Skeletal muscle tissue (tissue), 4 donors: ENCODE measurements around the gene CAPZA2. TPM values are rescaled to one million over a fixed set of nuclear protein-coding genes. Genes with fewer than 3 reads are reported as not detected.
A peak's percentile ranks its signal among the peaks of the same experiment; 100 is the strongest.
"Not testable (repeated sequence)": the region's sequence is repeated elsewhere in the genome, so short reads cannot be mapped to it uniquely, and the experiment has no call there.

Experiments
- H3K27ac ChIP-seq: one replicate; pipeline ENCODE4 v1.7.0; 2013; ENCODE audit warnings: mild to moderate bottlenecking, low read depth, low read length, inconsistent platforms
- H3K27me3 ChIP-seq, 3 donors: one replicate each; pipeline ENCODE4 v1.7.0; 2013; ENCODE audit warnings: low read length in 3 of 3; ENCODE audit not compliant: control insufficient read depth in 3 of 3, insufficient read depth in 3 of 3
- H3K36me3 ChIP-seq, 3 donors: one replicate each; pipeline ENCODE4 v1.7.0; 2013; ENCODE audit warnings: low read length in 3 of 3; ENCODE audit not compliant: control insufficient read depth in 3 of 3, insufficient read depth in 3 of 3
- H3K4me1 ChIP-seq, 3 donors: one replicate each; pipeline ENCODE4 v1.7.0; 2013; ENCODE audit warnings: low read length in 3 of 3, mild to moderate bottlenecking in 3 of 3; ENCODE audit not compliant: control insufficient read depth in 3 of 3, insufficient read depth in 3 of 3
- H3K4me3 ChIP-seq, 3 donors: one replicate each; pipeline ENCODE4 v1.7.0; 2013; ENCODE audit warnings: low read length in 3 of 3
- H3K9ac ChIP-seq, 3 donors: one replicate each; pipeline ENCODE4 v1.7.0; 2013; ENCODE audit warnings: low read length in 3 of 3, mild to moderate bottlenecking in 3 of 3, moderate library complexity in 2 of 3, low read depth in 1 of 3
- H3K9me3 ChIP-seq, 3 donors: one replicate each; pipeline ENCODE4 v1.7.0; 2013; ENCODE audit warnings: low read length in 3 of 3; ENCODE audit not compliant: control insufficient read depth in 3 of 3
- total RNA-seq: library from RNA; depleted of rRNA; stranded (reverse); fragments of >200 nt; gene quantifications from one replicate; pipeline ENCODE4 v1.2.3, GENCODE V29; 2014
- donor health status: Osteomylitis.

CAPZA2 gene
- total RNA-seq, 1 donor from 2014 or later = 72.5 TPM

DNA sequence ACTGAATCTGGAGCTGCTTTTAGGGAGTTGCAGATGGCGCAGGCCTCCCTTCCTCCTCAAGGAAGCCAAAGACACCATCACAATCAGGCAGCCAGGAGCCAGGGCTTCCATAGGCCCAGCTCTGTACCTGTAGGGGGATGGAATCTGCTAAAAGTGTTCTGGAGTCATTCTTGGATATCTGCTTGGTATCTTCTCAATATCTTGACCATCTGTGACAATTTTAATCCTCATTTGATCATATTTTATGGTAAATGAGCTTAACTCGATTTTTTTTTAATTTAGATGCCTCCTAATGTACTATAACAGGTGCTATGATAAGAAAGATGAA lies 94.1 kb downstream of the CAPZA2 start:
- Histone ChIP-seq H3K4me1 (peaks cover 18 to 27% (median 19%) of the 10 kb centered on the region in 3 donors), H3K27ac (peak overlapping the region; percentile 48), H3K9me3 (no peaks in the 10 kb centered on the region), H3K36me3 (no peaks in the 10 kb centered on the region), H3K9ac (peak overlapping the region in 1 of 3 donors; percentile 27), H3K27me3 (no peaks in the 10 kb centered on the region), H3K4me3 (no peak overlapping the region)

- peaks cover 15 to 22% (median 16%) of the 10 kb centered on the region in 3 donors for H3K4me1 ChIP-seq
Observed at GRCh38 chr7:116957874-116958273, 95.5 kb downstream of the CAPZA2 start.

GRCh38 chr7:116961966-116962673 lies 99.7 kb downstream of the CAPZA2 start:
- not testable (repeated sequence) for H3K36me3 ChIP-seq, H3K4me1 ChIP-seq, H3K27me3 ChIP-seq, H3K9me3 ChIP-seq, H3K9ac ChIP-seq, H3K27ac ChIP-seq, H3K4me3 ChIP-seq

More at GRCh38 chr7:116957874-116958273, 95.5 kb downstream of the CAPZA2 start:
- Histone ChIP-seq H3K27me3 (no peaks in the 10 kb centered on the region), H3K4me3 (no peak overlapping the region), H3K9me3 (no peaks in the 10 kb centered on the region), H3K36me3 (no peaks in the 10 kb centered on the region), H3K27ac (no peak overlapping the region), H3K9ac (no peak overlapping the region)

GRCh38 chr7:116963234-116963633 lies 100.8 kb downstream of the CAPZA2 start:
- Histone ChIP-seq H3K36me3 (no peaks in the 10 kb centered on the region), H3K4me3 (no peak overlapping the region), H3K9ac (no peak overlapping the region), H3K27me3 (no peaks in the 10 kb centered on the region), H3K9me3 (no peaks in the 10 kb centered on the region), H3K27ac (no peak overlapping the region), H3K4me1 (peaks cover 0 to 2% (median 0%) of the 10 kb centered on the region in 3 donors)

- no peaks in the 10 kb centered on the region for H3K27me3 ChIP-seq
Observed at GRCh38 chr7:116966601-116967000, 104.2 kb downstream of the CAPZA2 start.

GRCh38 chr7:116967254-116967922 lies 105.0 kb downstream of the CAPZA2 start:
- H3K27ac ChIP-seq = no peak overlapping the region
- no peaks in the 10 kb centered on the region for H3K36me3 ChIP-seq
- H3K9me3 ChIP-seq = no peaks in the 10 kb centered on the region
- no peak overlapping the region for H3K4me3 ChIP-seq
- H3K27me3 ChIP-seq = no peaks in the 10 kb centered on the region
- H3K4me1 ChIP-seq = peaks cover 2 to 12% (median 7%) of the 10 kb centered on the region in 3 donors
- no peak overlapping the region for H3K9ac ChIP-seq

More at GRCh38 chr7:116966601-116967000, 104.2 kb downstream of the CAPZA2 start:
- Histone ChIP-seq H3K9me3 (no peaks in the 10 kb centered on the region), H3K4me3 (no peak overlapping the region), H3K27ac (no peak overlapping the region), H3K9ac (no peak overlapping the region), H3K4me1 (peaks cover 2 to 10% (median 3%) of the 10 kb centered on the region in 3 donors), H3K36me3 (no peaks in the 10 kb centered on the region)

DNA sequence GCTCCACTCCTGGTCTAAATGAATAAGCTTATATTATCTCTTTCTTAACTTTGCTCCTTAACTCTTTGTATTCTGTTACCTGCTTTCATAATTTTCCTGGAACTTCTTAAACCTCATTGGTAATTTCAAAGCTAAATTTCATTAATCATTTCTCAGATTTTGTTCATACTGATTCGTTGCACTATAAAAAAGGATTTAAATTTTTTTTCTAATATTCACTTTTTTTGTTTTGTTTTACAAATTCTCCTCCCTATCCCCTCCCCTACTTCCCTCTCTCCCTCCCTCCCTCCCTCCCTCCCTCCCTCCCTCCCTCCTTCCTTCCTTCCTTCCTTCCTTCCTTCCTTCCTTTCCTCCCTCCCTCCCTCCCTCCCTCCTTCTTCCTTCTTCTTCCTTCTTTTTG lies 105.6 kb downstream of the CAPZA2 start:
- Histone ChIP-seq H3K36me3 (no peaks in the 10 kb centered on the region), H3K27ac (no peak overlapping the region), H3K27me3 (no peaks in the 10 kb centered on the region), H3K9ac (no peak overlapping the region), H3K9me3 (no peaks in the 10 kb centered on the region), H3K4me3 (no peak overlapping the region), H3K4me1 (peaks cover 2 to 12% (median 7%) of the 10 kb centered on the region in 3 donors)

DNA sequence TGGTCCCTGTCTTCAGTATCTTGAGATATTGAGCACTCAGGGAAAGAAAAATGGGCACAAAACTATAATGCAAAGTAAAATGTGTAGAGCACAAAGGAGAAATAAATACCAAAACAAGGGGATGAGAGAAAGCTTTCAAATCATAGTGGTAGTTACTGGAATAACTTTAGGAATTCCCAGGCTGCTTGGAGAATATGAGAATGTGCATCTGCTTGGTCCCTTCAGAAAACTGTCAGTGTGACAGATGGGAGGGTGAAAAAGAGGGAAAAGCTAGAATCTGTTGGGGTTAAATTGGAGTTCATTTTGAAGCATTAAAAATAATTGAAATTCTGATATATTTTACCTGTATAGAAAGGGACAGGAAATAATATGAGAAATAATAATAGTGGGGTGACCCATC lies 106.2 kb downstream of the CAPZA2 start:
- no peaks in the 10 kb centered on the region for H3K36me3 ChIP-seq
- no peak overlapping the region for H3K4me3 ChIP-seq
- H3K9me3 ChIP-seq = no peaks in the 10 kb centered on the region
- no peak overlapping the region for H3K9ac ChIP-seq
- no peak overlapping the region for H3K27ac ChIP-seq
- H3K27me3 ChIP-seq = no peaks in the 10 kb centered on the region
- peaks cover 2 to 12% (median 7%) of the 10 kb centered on the region in 3 donors for H3K4me1 ChIP-seq

DNA sequence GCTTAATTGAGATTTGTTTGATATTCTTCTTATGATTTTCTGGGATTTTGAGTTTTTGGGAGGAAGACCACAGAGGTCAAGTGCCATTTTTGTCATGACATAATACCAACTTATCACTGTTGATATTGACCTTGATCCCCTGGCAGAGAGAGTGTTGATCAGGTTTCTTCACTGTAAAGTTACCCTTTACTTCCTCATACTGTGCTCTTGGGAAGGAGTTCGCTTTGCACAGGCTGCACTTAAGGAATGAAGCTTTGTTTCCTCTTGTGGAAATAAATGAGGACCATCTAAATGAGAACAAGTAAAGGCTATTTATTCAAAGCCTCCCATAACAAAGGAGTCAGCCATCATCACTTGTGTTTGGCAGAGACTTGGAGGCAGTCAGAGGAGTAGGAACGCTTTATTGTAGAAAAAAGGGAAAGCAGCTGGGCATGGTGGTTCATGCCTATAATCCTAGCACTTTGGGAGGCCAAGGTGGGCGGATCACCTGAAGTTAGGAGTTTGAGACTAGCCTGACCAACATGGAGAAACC lies 107.0 kb downstream of the CAPZA2 start:
- Histone ChIP-seq H3K36me3 (no peaks in the 10 kb centered on the region), H3K27ac (no peak overlapping the region), H3K4me3 (no peak overlapping the region), H3K4me1 (peaks cover 0 to 12% (median 7%) of the 10 kb centered on the region in 3 donors), H3K9me3 (no peaks in the 10 kb centered on the region), H3K27me3 (no peaks in the 10 kb centered on the region), H3K9ac (no peak overlapping the region)

GRCh38 chr7:116970238-116970910 lies 108.0 kb downstream of the CAPZA2 start:
- H3K27me3 ChIP-seq = no peaks in the 10 kb centered on the region
- H3K9ac ChIP-seq = no peak overlapping the region
- H3K27ac ChIP-seq = no peak overlapping the region
- no peaks in the 10 kb centered on the region for H3K9me3 ChIP-seq
- H3K4me1 ChIP-seq = peaks cover 0 to 12% (median 7%) of the 10 kb centered on the region in 3 donors
- H3K36me3 ChIP-seq = no peaks in the 10 kb centered on the region
- no peak overlapping the region for H3K4me3 ChIP-seq
